GM18907 (cell line): ENCODE data around the gene IMPDH1.
"Not testable (repeated sequence)": the region's sequence is repeated elsewhere in the genome, so short reads cannot be mapped to it uniquely, and the experiment has no call there.

Experiments used
- ATAC-seq: cut with Tn5 transposase; IDR thresholded peaks from one replicate; pipeline ENCODE4 v1.9.1; 2021; ENCODE audit warnings: mild to moderate bottlenecking, moderate library complexity; ENCODE audit not compliant: unreplicated experiment

The IMPDH1 gene

DNA sequence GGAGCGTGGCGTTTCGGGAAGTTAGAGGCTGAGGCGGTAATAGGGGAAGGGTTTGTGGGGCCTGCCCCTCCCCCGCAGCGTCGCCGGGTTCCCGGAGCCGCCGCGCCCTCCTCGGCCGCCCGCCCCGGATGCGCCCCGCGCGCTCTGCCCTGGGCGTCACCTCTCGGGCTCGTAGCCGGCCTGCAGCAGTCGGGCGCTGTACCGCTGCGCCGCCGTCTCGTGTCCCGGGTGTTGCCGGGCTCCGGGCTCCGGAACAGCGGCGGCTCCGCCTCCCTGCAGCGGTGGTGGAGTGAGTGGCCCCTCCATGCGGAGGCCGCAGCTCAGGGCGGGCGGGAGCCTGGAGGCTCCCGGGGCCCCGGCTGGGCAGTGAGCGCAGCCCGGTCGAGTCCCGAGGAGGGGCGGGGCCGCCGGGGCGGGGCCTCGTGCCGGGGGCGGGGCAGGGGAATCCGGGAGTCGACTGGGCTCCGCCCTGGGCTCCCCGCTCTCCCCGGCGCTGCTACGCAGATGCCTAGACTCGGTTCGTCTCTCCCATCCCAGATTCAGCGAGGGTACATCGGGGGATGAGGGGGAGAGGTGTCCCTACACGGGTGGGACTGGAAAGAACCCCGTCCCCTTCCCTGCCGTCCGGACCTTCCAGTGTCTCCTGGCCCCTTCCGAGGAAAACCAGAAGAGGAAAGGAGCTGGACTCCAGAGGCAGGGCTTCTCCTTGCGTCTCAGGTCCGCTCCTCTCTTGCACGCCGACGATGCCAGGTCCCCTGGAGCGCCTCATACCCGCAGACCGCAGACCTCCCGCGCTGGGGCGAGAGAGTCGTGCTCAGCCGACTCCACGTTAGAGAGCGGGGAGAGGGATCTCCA, at the start of gene IMPDH1:
TSS of gene IMPDH1 (minus strand) at position 387 of the 855 bp plus-strand sequence. CDS start at position 306, 81 bp downstream.
- ATAC-seq, result peak; percentile 81

DNA sequence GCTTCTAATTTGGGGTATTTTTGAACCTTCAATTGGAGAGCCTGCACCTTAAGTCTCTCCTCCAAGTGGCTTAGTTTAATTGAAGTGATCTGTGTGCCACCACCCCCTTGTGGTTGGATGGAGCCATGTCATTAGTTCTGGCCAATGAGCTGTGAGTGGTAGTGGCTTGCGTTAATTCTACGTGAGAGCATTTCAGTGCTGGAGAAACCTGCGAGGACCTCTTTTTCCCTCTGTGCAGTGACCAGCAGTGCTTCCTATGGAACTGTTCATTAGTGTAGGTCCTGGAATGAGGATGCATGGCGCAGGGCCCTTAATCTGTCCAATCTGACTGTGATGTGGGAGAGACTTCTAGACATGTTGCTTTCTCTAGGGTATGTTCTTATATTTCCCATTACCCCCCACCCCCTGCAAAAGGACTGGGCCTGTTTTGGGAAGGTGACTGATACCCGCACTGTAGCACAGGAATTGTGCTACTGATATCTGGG, 49.7 kb upstream of the IMPDH1 start:
- peak; percentile 49 for ATAC-seq

DNA sequence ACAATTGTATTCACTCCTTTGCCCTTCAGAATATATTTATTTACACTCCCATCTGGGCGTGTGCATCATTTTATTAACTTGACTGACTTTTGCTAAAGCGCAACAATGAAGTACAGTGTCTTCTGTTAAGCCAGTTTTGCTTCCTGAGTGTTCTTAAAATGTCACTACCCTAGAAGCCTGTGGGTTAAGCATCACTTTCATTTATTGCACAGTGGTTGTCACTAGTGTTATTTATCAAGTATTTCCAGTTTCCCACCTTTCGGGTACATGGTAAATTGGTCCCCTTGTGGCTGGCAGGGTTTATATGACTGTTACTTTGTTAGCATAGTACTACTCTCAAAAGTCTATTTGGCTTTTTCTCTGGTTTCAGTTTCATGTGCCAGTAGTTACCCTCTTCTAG, 49.2 kb upstream of the IMPDH1 start:
- ATAC-seq, result peak; percentile 35

- ATAC-seq, result not testable (repeated sequence)
These were observed 47.6 kb upstream of the IMPDH1 start for GRCh38 chr7:128457385-128457784.

DNA sequence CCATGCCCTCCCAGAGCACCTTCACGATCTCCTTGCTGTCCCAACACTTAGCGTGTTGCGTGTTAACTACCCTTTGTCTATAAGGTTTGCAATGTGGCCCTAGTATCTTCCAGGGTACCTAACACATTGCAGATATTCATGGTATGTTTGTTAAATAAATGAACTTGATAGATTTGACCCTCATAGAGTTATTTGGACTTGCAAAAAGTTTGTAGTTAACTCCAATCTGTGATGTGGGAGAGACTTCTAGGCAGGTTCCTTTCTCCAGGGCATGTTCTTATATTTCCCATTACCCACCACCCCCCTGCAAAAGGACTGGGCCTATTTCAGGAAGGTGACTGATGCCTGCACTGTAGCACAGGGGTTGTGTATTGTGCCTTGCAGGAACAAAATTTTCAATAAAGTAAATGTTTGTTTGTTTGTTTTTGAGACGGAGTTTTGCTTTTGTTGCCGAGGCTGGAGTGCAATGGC, 46.5 kb upstream of the IMPDH1 start:
- ATAC-seq, result no peak

DNA sequence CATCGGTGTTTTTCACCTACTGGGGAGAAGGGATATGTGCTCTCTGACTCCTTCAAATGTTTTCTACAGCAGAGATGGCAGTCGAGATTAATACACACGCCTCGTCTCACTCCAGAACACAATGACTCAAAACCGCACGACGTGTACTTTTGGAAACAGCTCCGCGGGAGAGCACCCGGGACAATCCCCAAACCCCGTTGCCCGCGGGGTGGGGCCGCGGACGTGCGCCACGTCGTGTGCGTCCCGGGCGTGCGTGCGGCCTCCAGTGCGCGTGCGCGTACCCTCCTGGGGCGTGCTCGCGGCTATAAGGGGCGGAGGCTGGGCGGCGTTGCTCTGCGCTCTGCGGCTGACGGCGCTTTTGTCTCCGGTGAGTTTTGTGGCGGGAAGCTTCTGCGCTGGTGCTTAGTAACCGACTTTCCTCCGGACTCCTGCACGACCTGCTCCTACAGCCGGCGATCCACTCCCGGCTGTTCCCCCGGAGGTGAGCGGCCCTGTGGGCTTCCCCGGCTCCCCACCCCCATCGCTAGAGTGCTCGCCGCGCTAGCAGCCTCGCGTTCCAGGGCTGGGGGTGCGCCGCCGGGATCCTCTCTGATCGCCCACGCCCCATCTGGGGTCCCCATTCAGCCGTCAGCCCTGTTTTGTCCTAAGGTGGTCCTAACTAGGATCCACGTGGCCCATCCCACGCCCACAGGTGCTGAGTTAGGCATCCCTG, 45.9 kb upstream of the IMPDH1 start, which contains the start of gene HILPDA:
TSS of gene HILPDA (plus strand) at position 336 of the 712 bp plus-strand sequence. CDS start 1,391 bp downstream, outside the sequence.
- ATAC-seq, result peak; percentile 84

DNA sequence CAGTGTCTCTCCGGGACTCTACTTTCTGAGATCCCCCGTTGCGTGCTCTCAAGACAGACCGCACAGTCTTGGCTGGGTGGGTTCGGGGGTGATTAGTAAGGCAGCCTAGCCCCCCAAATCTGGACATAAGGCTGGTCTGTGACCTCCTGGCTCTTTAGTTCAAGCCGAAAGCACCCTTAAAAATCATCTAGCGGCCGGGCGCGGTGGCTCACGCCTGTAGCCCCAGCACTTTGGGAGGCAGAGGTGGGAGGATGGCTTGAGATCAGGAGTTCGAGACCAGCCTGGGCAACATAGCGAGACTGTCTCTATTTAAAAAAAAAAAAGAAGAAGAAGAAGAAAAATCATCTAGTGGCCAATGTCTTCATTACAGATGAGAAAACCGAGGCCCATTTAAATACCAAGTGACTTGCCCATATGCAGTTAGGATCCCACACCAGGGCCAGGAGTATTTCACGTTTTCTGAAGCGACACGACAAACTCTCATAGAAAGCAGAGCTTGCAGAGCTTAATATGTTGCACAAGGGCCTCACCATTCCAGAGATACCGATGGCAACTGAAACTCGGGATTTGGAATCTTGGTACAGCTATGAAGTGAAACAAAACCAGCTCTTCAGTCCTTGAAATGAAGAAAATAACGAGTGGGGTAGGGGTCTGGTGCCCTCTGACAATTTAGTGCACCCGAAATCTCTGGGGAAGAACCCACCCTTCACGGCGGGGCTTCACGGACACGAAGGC, 45.2 kb upstream of the IMPDH1 start:
- ATAC-seq, result no peak

- no peak for ATAC-seq
These were observed 44.3 kb upstream of the IMPDH1 start for GRCh38 chr7:128453836-128454804.

DNA sequence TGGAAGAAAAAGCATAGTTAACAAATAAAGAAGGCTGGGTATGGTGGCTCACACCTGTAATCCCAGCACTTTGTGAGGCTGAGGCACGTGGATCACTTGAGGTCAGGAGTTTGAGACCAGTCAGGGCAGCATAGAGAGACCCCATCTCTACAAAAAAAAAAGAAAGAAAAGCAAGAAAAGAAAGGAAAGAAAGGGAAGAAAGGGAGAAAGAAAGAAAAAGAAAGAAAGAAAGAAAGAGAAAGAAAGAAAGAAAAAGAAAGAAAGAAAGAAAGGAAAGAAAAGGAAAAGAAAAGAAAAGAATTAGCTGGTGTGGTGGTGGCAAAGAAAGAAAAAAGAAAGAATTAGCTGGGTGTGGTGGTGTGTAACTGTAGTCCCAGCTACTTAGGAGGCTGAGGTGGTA, 42.8 kb upstream of the IMPDH1 start:
- ATAC-seq, result no peak

DNA sequence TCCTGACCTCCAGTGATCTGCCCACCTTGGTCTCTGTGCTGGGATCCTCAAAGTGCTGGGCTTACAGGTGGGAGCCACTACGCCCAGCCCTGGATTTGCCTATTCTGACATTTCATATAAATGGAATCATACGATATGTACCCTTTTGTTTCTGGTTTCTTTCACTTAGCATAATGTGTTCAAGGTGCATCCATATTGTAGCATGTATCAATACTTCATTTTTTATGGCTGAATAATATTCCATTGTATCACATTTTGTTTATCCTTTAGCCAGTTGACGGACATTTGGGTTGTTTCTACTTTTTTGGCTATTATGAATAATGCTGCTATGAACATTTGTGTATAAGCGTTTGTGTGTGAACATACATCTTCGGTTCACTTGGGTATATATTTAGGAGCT, 41.1 kb upstream of the IMPDH1 start:
- no peak for ATAC-seq

- ATAC-seq, result no peak
These were observed 40.6 kb upstream of the IMPDH1 start for GRCh38 chr7:128450409-128450808.

DNA sequence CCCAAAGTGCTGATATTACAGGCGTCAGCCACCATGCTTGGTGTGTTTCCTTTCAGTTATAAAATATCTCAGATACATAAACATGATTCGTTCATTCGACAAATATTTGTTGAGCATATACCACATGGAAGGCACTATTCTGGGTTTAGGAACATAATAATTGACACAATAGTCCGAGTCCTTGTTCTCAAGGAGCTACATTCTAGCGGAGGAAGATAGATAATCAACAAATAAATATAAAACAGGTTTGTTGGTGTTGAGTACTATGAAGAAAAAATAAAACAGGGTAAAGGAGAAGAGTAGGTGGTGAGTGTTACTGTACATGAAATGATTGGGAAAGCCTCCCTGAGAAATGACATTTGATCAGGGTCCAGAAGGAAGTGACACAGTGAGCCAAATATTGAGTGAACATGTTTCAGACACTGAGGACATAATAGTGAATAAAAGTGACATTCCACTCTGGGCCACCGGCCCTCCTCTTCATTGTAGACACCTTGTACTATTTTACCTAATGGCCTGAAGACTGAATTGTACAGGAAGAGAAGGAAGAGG, 39.0 kb upstream of the IMPDH1 start:
- no peak for ATAC-seq

GRCh38 chr7:128447941-128448564, 38.3 kb upstream of the IMPDH1 start:
- no peak for ATAC-seq

- ATAC-seq, result no peak
These were observed 36.5 kb upstream of the IMPDH1 start for GRCh38 chr7:128446306-128446705.

DNA sequence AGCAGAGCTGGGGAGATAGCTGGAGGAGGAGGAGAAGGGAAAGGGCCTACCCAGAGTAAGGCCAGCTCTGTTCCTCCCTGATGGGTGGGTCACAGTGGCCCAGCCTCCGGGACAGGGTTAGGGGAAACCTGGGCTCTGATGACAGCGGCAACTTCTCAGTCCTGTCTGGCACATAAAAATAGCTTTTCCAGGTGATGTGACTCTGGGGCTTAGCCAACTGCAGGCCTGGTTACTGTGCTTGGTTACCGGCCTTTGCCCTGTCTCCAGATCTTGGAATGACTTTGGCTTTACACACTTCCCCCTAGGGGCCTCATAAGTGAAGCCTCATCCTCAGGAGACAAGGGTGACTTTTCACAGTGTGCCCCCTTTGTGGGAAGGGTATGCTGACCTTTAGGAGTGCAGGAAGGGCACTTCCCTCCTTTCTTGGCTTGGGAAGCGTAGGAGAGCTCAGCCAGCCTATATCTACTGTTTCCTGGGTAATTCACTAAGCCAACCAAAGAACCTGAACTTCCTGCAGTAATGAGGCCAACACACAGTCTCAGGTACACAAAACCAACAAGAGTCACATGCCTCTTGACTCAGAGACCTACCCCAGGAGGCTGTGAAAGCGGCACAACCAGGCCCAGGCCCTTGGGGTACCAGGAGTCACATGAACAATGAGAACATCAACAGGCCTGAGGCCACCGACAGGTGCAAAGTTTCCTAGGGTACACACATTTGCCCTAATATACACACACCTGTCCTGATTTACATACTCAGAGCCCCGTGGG, 34.2 kb upstream of the IMPDH1 start:
- no peak for ATAC-seq

DNA sequence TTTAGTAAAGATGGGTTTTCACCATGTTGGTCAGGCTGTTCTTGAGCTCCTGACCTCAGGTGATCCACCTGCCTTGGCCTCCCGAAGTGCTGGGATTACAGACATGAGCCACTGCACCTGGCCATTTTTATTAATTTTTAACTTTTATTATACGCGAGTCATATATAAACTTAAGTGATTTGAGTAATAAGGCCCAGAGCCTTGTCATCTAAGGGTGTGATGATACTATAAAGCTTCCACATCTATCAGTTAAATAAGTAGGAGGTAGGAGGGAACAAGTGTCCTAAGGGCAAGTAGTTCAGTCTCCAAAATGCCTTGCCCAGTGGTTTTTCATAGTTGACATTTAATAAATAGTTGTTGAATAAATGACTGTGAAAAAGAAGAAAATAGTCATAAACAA, 32.6 kb upstream of the IMPDH1 start:
- ATAC-seq, result no peak

DNA sequence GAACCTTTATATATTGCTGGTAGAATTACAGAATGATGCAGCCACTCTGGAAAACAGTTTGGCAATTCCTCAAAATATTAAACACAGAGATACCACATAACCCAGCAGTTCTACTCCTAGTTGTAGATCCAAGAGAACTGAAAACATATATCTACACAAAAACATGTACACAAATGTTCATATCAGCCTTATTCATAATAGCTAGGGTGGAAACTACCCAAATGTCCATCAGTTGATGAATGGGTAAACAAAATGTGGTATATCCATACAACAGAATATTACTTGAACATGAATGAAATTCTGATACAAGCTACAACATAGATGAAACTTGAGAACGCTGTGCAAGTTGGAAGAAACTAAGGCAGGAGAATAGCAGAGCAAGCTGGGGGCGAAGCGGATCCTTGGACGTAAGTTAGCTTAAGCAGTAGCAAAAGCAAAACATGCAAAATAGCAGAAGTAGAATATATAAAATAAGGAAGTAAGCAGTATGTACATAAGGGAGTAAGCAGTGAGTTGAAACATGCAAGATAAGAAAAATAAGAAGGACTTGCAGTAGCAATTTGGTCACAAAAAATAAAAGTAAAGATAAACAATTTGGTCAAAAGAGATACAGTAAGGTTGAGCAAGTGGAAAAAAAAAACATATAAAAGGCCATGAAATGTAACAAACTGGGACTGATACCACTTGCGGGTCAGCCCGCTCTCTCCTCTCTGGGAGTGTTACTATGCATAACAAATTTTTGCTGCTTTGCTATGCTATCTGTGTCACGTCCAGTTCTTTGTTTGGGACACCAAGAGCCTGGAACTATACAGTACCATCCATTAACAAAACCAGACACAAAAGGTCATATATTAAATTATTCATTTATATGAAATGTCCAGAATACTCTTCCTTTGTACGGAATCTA, 27.9 kb upstream of the IMPDH1 start:
- peak; percentile 44 for ATAC-seq
